Epithelial cell of proximal tubule (primary cell): ENCODE results near the gene ZFP36L1. TPM values are rescaled to one million over a fixed set of nuclear protein-coding genes. Genes with fewer than 3 reads are reported as not detected.

ENCODE experiments used
- DNase-seq: peaks from one replicate; pipeline ENCODE4 v3.0.0-alpha.2; 2011; ENCODE audit warnings: low read depth
- H3K4me3 ChIP-seq: 2 replicates; pipeline ENCODE4 v1.5.1; 2011; ENCODE audit warnings: low read depth, mild to moderate bottlenecking, low read length
- CTCF ChIP-seq: conservative IDR thresholded peaks from 2 replicates; pipeline ENCODE4 v1.5.1; 2012; ENCODE audit warnings: low read depth, mild to moderate bottlenecking, low read length
- total RNA-seq: library from RNA; depleted of rRNA; stranded (reverse); fragments of >200 nt; gene quantifications from 2 replicates; pipeline ENCODE4 v1.2.3, GENCODE V29; 2015

The ZFP36L1 gene
- total RNA-seq, 1 donor from 2014 or later, result 142 TPM

GRCh38 chr14:68783408-68784225 is 9.2 kb downstream of the ZFP36L1 start:
- no peak for TF ChIP-seq CTCF
- no peak overlapping the region for H3K4me3 ChIP-seq
- DNase-seq, result no peak

GRCh38 chr14:68782091-68782981 is 10.5 kb downstream of the ZFP36L1 start:
- H3K4me3 ChIP-seq, result no peak overlapping the region
- TF ChIP-seq CTCF, result no peak
- DNase-seq, result no peak

- H3K4me3 ChIP-seq, result no peak overlapping the region
- DNase-seq, result no peak
- TF ChIP-seq CTCF, result no peak
Measured at GRCh38 chr14:68781161-68782021, 11.5 kb downstream of the ZFP36L1 start.

GRCh38 chr14:68780358-68781160 is 12.3 kb downstream of the ZFP36L1 start:
- DNase-seq, result no peak
- no peak overlapping the region for H3K4me3 ChIP-seq
- TF ChIP-seq CTCF, result no peak

- no peak for TF ChIP-seq CTCF
- no peak overlapping the region for H3K4me3 ChIP-seq
- DNase-seq, result no peak
Measured at GRCh38 chr14:68779761-68780323, 13.0 kb downstream of the ZFP36L1 start.
